Stomach smooth muscle (tissue), 2 donors: ENCODE results near the gene CLASP1.
"Not testable (repeated sequence)": the region's sequence is repeated elsewhere in the genome, so short reads cannot be mapped to it uniquely, and the experiment has no call there.

Experiments
- H3K27ac ChIP-seq: one replicate; pipeline ENCODE4 v1.7.0; 2013; ENCODE audit warnings: mild to moderate bottlenecking, low read length, inconsistent platforms
- H3K27me3 ChIP-seq, 2 donors: one replicate each; pipeline ENCODE4 v1.7.0; 2013; ENCODE audit warnings: low read length in 2 of 2; ENCODE audit not compliant: insufficient read depth in 2 of 2, control insufficient read depth in 1 of 2
- H3K36me3 ChIP-seq, 2 donors: one replicate each; pipeline ENCODE4 v1.7.0; 2013; ENCODE audit warnings: low read length in 2 of 2; ENCODE audit not compliant: control insufficient read depth in 2 of 2, insufficient read depth in 2 of 2
- H3K4me1 ChIP-seq: one replicate; pipeline ENCODE4 v1.7.0; 2013; ENCODE audit warnings: low read length; ENCODE audit not compliant: control insufficient read depth, insufficient read depth
- H3K4me3 ChIP-seq, 2 donors: one replicate each; pipeline ENCODE4 v1.7.0; 2013; ENCODE audit warnings: low read length in 2 of 2
- H3K9ac ChIP-seq, 2 donors: one replicate each; pipeline ENCODE4 v1.7.0; 2013; ENCODE audit warnings: low read length in 2 of 2, mild to moderate bottlenecking in 1 of 2
- H3K9me3 ChIP-seq, 2 donors: one replicate each; pipeline ENCODE4 v1.7.0; 2013; ENCODE audit warnings: low read length in 2 of 2; ENCODE audit not compliant: control insufficient read depth in 2 of 2
- donor health status: healthy.
- donor health status: Pancreatic carcinoma.

Gene CLASP1

GRCh38 chr2:121577381-121577780 lies 71.9 kb downstream of the CLASP1 start:
- H3K27me3 ChIP-seq: no peaks in the 10 kb centered on the region
- no peaks in the 10 kb centered on the region for H3K4me1 ChIP-seq
- H3K9ac ChIP-seq: no peak overlapping the region
- no peak overlapping the region for H3K27ac ChIP-seq
- H3K4me3 ChIP-seq: no peak overlapping the region
- H3K36me3 ChIP-seq: no peaks in the 10 kb centered on the region
- H3K9me3 ChIP-seq: no peaks in the 10 kb centered on the region

- no peak overlapping the region for H3K9ac ChIP-seq
- H3K27ac ChIP-seq: no peak overlapping the region
- H3K4me1 ChIP-seq: no peaks in the 10 kb centered on the region
- no peaks in the 10 kb centered on the region for H3K36me3 ChIP-seq
- no peaks in the 10 kb centered on the region for H3K27me3 ChIP-seq
- H3K4me3 ChIP-seq: no peak overlapping the region
- H3K9me3 ChIP-seq: no peaks in the 10 kb centered on the region
Measured at GRCh38 chr2:121576263-121576662, 73.0 kb downstream of the CLASP1 start.

GRCh38 chr2:121575800-121576199 lies 73.5 kb downstream of the CLASP1 start:
- Histone ChIP-seq H3K27ac (no peak overlapping the region), H3K9ac (no peak overlapping the region), H3K9me3 (no peaks in the 10 kb centered on the region), H3K4me3 (no peak overlapping the region), H3K36me3 (no peaks in the 10 kb centered on the region), H3K4me1 (no peaks in the 10 kb centered on the region), H3K27me3 (no peaks in the 10 kb centered on the region)

GRCh38 chr2:121570667-121571055 lies 78.6 kb downstream of the CLASP1 start:
- Histone ChIP-seq H3K27ac (no peak overlapping the region), H3K9ac (no peak overlapping the region), H3K9me3 (no peaks in the 10 kb centered on the region), H3K4me1 (peaks cover 9% of the 10 kb centered on the region), H3K27me3 (no peaks in the 10 kb centered on the region), H3K4me3 (no peak overlapping the region), H3K36me3 (peaks cover 0 to 4% of the 10 kb centered on the region in 2 donors)

- Histone ChIP-seq H3K9ac (no peak overlapping the region), H3K36me3 (peaks cover 0 to 4% of the 10 kb centered on the region in 2 donors), H3K4me1 (peaks cover 13% of the 10 kb centered on the region), H3K27me3 (no peaks in the 10 kb centered on the region), H3K9me3 (no peaks in the 10 kb centered on the region), H3K27ac (no peak overlapping the region), H3K4me3 (no peak overlapping the region)
Measured at GRCh38 chr2:121570036-121570666, 79.1 kb downstream of the CLASP1 start.

- Histone ChIP-seq H3K27ac (no peak overlapping the region), H3K4me3 (no peak overlapping the region), H3K4me1 (peaks cover 13% of the 10 kb centered on the region), H3K9me3 (no peaks in the 10 kb centered on the region), H3K27me3 (no peaks in the 10 kb centered on the region), H3K36me3 (peaks cover 0 to 4% of the 10 kb centered on the region in 2 donors), H3K9ac (no peak overlapping the region)
Measured at GRCh38 chr2:121567957-121568409, 81.3 kb downstream of the CLASP1 start.

- Histone ChIP-seq H3K27ac (no peak overlapping the region), H3K4me1 (peaks cover 13% of the 10 kb centered on the region), H3K27me3 (no peaks in the 10 kb centered on the region), H3K36me3 (peaks cover 0 to 4% of the 10 kb centered on the region in 2 donors), H3K4me3 (no peak overlapping the region), H3K9me3 (no peaks in the 10 kb centered on the region), H3K9ac (no peak overlapping the region)
Measured at GRCh38 chr2:121567452-121567851, 81.8 kb downstream of the CLASP1 start.

- Histone ChIP-seq H3K27ac (no peak overlapping the region), H3K9me3 (no peaks in the 10 kb centered on the region), H3K9ac (no peak overlapping the region), H3K4me3 (no peak overlapping the region), H3K27me3 (no peaks in the 10 kb centered on the region), H3K4me1 (peaks cover 13% of the 10 kb centered on the region), H3K36me3 (peaks cover 0 to 4% of the 10 kb centered on the region in 2 donors)
Measured at GRCh38 chr2:121565389-121566250, 83.6 kb downstream of the CLASP1 start.

GRCh38 chr2:121564905-121565304 lies 84.4 kb downstream of the CLASP1 start:
- H3K36me3 ChIP-seq: no peaks in the 10 kb centered on the region
- no peaks in the 10 kb centered on the region for H3K27me3 ChIP-seq
- H3K4me1 ChIP-seq: peaks cover 13% of the 10 kb centered on the region
- H3K9me3 ChIP-seq: no peaks in the 10 kb centered on the region
- H3K4me3 ChIP-seq: no peak overlapping the region
- H3K27ac ChIP-seq: no peak overlapping the region
- H3K9ac ChIP-seq: no peak overlapping the region

- not testable (repeated sequence) for H3K4me3 ChIP-seq, H3K36me3 ChIP-seq, H3K9ac ChIP-seq, H3K27ac ChIP-seq, H3K9me3 ChIP-seq, H3K27me3 ChIP-seq
- peaks cover 13% of the 10 kb centered on the region for H3K4me1 ChIP-seq
Measured at GRCh38 chr2:121563754-121564153, 85.5 kb downstream of the CLASP1 start.
